ENCODE data around the gene CAPN7.

Gene CAPN7

DNA sequence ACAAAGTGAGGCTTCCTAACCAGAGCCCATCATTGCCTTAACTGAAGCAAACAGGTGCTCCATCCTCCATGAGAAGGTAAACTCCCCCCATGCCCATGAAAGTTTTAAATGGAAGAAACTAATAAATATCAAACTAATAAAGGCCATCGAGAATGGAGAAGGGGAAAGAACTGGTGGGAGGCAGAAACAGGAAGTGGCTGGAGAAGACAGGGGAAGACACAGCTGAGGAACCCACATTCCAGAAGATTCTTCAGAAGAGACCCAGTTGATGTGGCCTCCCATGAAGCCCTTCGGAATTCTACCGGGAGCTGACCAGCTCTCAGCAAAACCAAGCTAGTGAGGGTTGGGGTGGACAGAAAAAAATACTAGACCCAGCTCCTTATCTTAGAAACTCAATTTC lies 84.7 kb downstream of the CAPN7 start:
- Histone ChIP-seq H3K4me1 (ENCODE audit: insufficient read depth, insufficient read length) (peaks cover 2% of the 10 kb centered on the region), H3K27me3 (ENCODE audit: insufficient read depth, insufficient read length) (no peaks in the 10 kb centered on the region), H3K4me3 (ENCODE audit: insufficient read length, low read depth) (no peak overlapping the region), H3K36me3 (ENCODE audit: insufficient read depth, insufficient read length, low read length) (no peaks in the 10 kb centered on the region), H3K9me3 (ENCODE audit: insufficient read depth, low read length) (no peaks in the 10 kb centered on the region), H3K9ac (ENCODE audit: insufficient read length, low read depth) (no peak overlapping the region)
- no peak for TF ChIP-seq YY1 (IDR thresholded peaks at IDR 0.05; ENCODE audit: insufficient read depth, insufficient read length)
- no peak for TF ChIP-seq SUZ12 (IDR thresholded peaks at IDR 0.05; ENCODE audit: extremely low read depth, insufficient read depth, insufficient read length)
- TF ChIP-seq ZNF274 (IDR thresholded peaks at IDR 0.05; ENCODE audit: low read depth, low read length), result no peak
- DNase-seq (ENCODE audit: low read depth, low spot score), result no peak

DNA sequence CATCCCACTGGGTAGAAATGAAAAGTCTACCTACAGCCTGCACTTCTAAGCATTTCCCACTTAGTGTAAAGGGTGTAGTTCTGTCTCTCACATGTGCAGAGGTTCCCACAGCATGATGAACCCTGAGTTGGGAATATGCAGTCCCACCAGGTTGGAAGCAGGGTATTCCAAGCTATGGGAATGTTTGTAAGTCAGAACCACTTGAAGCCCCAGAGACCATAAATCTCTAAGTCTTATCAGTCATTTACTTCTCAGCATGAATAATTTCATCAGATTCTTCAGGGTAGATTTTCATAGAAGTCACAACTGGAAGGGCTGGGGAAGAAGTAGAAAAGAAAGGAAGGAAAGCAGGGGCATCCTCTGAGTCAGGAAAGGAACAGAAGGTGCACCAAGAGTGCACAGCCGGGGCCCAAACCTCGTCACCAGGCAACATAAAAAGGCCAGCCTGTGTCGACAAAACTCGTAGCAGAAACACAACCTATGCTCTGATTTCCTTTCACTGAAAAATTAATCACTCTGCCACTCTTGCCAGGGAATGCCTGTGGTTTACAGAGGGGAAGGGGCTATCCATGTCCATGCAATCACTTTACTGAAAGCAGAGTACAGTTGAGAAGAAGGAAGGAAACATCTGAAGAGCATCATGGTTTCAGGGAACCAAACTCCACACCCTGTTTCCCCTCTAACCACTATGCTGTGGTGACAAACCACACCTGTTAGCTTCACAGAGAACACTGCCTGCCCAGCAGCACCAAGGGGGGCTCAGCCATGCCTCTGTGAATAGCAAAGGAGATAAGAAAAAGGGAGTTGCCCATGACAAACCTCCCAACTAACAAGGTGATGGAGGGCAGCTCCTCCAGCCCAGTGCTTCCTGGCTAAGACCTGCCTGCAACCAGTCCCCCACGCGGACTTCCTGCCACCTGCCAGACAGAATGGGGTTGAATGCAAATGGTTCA lies 85.8 kb downstream of the CAPN7 start:
- no peak overlapping the region for H3K4me3 ChIP-seq (ENCODE audit: insufficient read length, low read depth)
- no peak for DNase-seq (ENCODE audit: low read depth, low spot score)
- no peaks in the 10 kb centered on the region for H3K27me3 ChIP-seq (ENCODE audit: insufficient read depth, insufficient read length)
- no peak for TF ChIP-seq SUZ12 (IDR thresholded peaks at IDR 0.05; ENCODE audit: extremely low read depth, insufficient read depth, insufficient read length)
- no peak for TF ChIP-seq ZNF274 (IDR thresholded peaks at IDR 0.05; ENCODE audit: low read depth, low read length)
- no peak for TF ChIP-seq YY1 (IDR thresholded peaks at IDR 0.05; ENCODE audit: insufficient read depth, insufficient read length)
- H3K36me3 ChIP-seq (ENCODE audit: insufficient read depth, insufficient read length, low read length), result peaks cover 3% of the 10 kb centered on the region
- peaks cover 2% of the 10 kb centered on the region for H3K4me1 ChIP-seq (ENCODE audit: insufficient read depth, insufficient read length)
- H3K9me3 ChIP-seq (ENCODE audit: insufficient read depth, low read length), result no peaks in the 10 kb centered on the region
- no peak overlapping the region for H3K9ac ChIP-seq (ENCODE audit: insufficient read length, low read depth)

DNA sequence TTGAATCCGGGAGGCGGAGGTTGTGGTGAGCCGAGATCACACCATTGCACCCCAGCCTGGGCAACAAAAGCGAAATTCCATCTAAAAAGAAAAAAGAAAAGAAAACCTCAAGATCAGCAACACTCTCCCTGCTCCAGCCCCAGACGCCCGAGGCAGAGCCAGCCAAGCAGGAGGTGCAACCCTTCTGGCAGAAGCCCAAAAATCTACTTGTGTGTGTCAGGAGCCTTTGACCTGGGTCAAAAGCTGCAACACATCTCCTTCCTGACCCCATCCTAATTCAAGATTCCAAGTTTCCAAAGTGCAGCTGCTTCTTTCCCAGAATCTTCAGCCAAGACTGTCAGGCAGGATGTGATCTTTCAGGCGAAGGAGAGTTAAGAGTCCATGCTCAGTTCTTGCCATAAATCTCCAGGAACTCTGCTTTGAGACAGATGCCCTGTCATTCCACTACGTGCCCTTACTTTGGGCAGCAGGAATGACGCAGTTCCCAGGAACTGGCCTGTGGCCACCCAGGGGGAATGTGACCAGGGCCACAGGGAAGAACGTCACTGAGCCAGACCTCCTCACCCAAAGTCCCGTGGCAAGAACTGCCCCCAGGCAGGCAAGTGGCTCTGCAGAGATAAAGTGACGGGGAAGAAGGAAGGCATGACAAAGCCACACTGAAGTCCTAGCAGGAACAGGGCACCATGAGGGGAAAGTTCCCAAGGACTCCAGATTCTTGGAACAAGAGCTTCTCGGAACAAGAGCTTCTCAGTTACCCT lies 86.9 kb downstream of the CAPN7 start:
- Histone ChIP-seq H3K9me3 (ENCODE audit: insufficient read depth, low read length) (no peaks in the 10 kb centered on the region), H3K27me3 (ENCODE audit: insufficient read depth, insufficient read length) (no peaks in the 10 kb centered on the region), H3K4me3 (ENCODE audit: insufficient read length, low read depth) (no peak overlapping the region), H3K4me1 (ENCODE audit: insufficient read depth, insufficient read length) (no peaks in the 10 kb centered on the region), H3K9ac (ENCODE audit: insufficient read length, low read depth) (no peak overlapping the region), H3K36me3 (ENCODE audit: insufficient read depth, insufficient read length, low read length) (peaks cover 5% of the 10 kb centered on the region)
- TF ChIP-seq ZNF274 (IDR thresholded peaks at IDR 0.05; ENCODE audit: low read depth, low read length) (no peak), SUZ12 (IDR thresholded peaks at IDR 0.05; ENCODE audit: extremely low read depth, insufficient read depth, insufficient read length) (no peak), YY1 (IDR thresholded peaks at IDR 0.05; ENCODE audit: insufficient read depth, insufficient read length) (no peak)
- DNase-seq (ENCODE audit: low read depth, low spot score), result no peak

DNA sequence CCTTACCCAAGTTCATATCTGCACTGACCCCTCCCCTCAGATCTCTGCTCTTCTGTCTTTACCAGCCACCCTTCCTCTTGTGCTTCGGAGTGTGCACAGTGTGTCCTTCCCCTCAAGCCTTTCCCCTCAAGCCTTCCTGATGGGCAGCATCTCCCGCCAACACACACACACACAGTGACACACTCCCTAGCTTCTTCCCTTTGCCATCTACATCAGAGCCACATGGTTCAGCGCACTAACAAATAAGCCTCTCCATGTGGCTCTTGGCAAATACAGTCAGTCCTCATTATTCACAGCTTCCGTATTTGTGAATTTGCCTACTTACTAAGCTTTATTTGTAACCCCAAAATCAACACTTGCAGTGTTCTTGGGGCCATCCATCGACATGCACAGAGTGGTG lies 88.9 kb downstream of the CAPN7 start:
- Histone ChIP-seq H3K36me3 (ENCODE audit: insufficient read depth, insufficient read length, low read length) (peaks cover 5% of the 10 kb centered on the region), H3K9ac (ENCODE audit: insufficient read length, low read depth) (no peak overlapping the region), H3K4me1 (ENCODE audit: insufficient read depth, insufficient read length) (no peaks in the 10 kb centered on the region), H3K9me3 (ENCODE audit: insufficient read depth, low read length) (no peaks in the 10 kb centered on the region), H3K4me3 (ENCODE audit: insufficient read length, low read depth) (no peak overlapping the region), H3K27me3 (ENCODE audit: insufficient read depth, insufficient read length) (no peaks in the 10 kb centered on the region)
- TF ChIP-seq YY1 (IDR thresholded peaks at IDR 0.05; ENCODE audit: insufficient read depth, insufficient read length), result no peak
- no peak for TF ChIP-seq ZNF274 (IDR thresholded peaks at IDR 0.05; ENCODE audit: low read depth, low read length)
- TF ChIP-seq SUZ12 (IDR thresholded peaks at IDR 0.05; ENCODE audit: extremely low read depth, insufficient read depth, insufficient read length), result no peak
- DNase-seq (ENCODE audit: low read depth, low spot score), result no peak

DNA sequence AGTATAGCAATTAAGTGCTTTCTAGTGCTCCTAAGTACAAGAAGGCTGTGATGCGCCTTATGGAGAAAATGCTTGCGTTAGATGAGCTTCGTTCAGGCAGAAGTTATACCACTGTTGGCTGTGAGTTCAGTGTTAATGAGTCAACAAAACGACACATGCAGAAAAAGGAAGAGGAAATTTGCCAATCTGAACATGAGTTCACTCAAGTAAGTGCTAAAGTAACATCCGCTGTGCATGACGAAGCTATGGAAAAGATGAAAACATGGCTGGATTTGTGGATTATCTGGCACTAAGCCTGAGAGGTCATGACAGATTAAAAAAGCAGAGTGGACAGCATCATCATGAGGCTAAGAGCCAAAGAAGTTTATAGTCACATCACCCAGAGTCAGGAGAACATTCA lies 89.5 kb downstream of the CAPN7 start:
- no peaks in the 10 kb centered on the region for H3K27me3 ChIP-seq (ENCODE audit: insufficient read depth, insufficient read length)
- H3K4me1 ChIP-seq (ENCODE audit: insufficient read depth, insufficient read length), result no peaks in the 10 kb centered on the region
- no peak overlapping the region for H3K9ac ChIP-seq (ENCODE audit: insufficient read length, low read depth)
- H3K36me3 ChIP-seq (ENCODE audit: insufficient read depth, insufficient read length, low read length), result peaks cover 10% of the 10 kb centered on the region
- no peak overlapping the region for H3K4me3 ChIP-seq (ENCODE audit: insufficient read length, low read depth)
- no peaks in the 10 kb centered on the region for H3K9me3 ChIP-seq (ENCODE audit: insufficient read depth, low read length)
- TF ChIP-seq YY1 (IDR thresholded peaks at IDR 0.05; ENCODE audit: insufficient read depth, insufficient read length), result no peak
- no peak for TF ChIP-seq SUZ12 (IDR thresholded peaks at IDR 0.05; ENCODE audit: extremely low read depth, insufficient read depth, insufficient read length)
- no peak for TF ChIP-seq ZNF274 (IDR thresholded peaks at IDR 0.05; ENCODE audit: low read depth, low read length)
- no peak for DNase-seq (ENCODE audit: low read depth, low spot score)

DNA sequence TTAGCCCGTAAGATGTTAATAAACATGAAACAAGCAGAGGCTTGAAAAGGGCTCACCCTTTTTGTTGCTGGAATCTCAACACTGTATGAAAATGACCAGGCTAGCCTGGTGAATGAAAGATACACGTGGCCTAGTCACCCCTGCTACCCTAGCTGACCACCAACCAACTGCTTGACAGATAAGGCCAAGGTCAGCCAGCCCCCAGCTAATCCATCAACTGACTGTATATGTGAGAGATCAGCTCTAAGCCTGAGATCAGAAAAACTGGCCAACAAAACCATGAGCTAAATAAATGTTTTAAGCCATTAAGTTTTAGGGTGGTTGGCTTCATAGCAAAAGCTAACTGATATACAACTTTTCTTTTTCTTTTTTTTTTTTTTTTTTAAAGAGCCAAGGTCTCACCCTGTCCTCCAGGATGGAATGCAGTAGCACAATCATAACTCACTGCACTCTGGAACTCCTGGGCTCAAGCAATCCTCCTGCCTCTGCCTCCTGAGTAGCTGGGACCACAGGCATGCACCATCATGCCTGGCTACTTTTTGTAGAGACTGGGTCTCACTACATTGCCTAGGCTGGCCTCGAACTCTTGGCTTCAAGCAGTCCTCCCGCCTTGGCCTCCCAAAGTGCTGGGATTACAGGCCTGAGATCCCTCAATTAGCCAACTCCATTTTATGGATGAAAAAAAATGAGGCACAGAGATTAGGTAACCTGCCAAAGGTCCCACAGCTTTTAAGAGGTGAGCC lies 91.7 kb downstream of the CAPN7 start:
- Histone ChIP-seq H3K27me3 (ENCODE audit: insufficient read depth, insufficient read length) (no peaks in the 10 kb centered on the region), H3K4me1 (ENCODE audit: insufficient read depth, insufficient read length) (peaks cover 2% of the 10 kb centered on the region), H3K9me3 (ENCODE audit: insufficient read depth, low read length) (no peaks in the 10 kb centered on the region), H3K36me3 (ENCODE audit: insufficient read depth, insufficient read length, low read length) (peaks cover 31% of the 10 kb centered on the region), H3K4me3 (ENCODE audit: insufficient read length, low read depth) (no peak overlapping the region), H3K9ac (ENCODE audit: insufficient read length, low read depth) (no peak overlapping the region)
- TF ChIP-seq YY1 (IDR thresholded peaks at IDR 0.05; ENCODE audit: insufficient read depth, insufficient read length) (no peak), ZNF274 (IDR thresholded peaks at IDR 0.05; ENCODE audit: low read depth, low read length) (no peak), SUZ12 (IDR thresholded peaks at IDR 0.05; ENCODE audit: extremely low read depth, insufficient read depth, insufficient read length) (no peak)
- no peak for DNase-seq (ENCODE audit: low read depth, low spot score)

All from NT2/D1 (cell line).